BE2C (cell line): ENCODE data around the gene TMEM59L.
A peak's percentile ranks its signal among the peaks of the same experiment; 100 is the strongest.
"Not testable (repeated sequence)": the region's sequence is repeated elsewhere in the genome, so short reads cannot be mapped to it uniquely, and the experiment has no call there.

ENCODE experiments used
- DNase-seq: peaks from one replicate; pipeline ENCODE4 v3.0.0-alpha.2; 2020
- H3K27me3 ChIP-seq: fragments of 250-450 bp; sonication (Bioruptor Pico); 2 replicates; pipeline ENCODE4 v1.5.1; 2020; ENCODE audit warnings: mild to moderate bottlenecking
- H3K36me3 ChIP-seq: fragments of 250-450 bp; sonication (Bioruptor Pico); 2 replicates; pipeline ENCODE4 v1.5.1; 2020; ENCODE audit warnings: mild to moderate bottlenecking
- H3K4me1 ChIP-seq: fragments of 250-450 bp; sonication (Bioruptor Pico); 2 replicates; pipeline ENCODE4 v1.5.1; 2020
- H3K4me3 ChIP-seq: 2 replicates; pipeline ENCODE4 v1.5.1; 2011; ENCODE audit warnings: low read depth, low read length
- H3K9me3 ChIP-seq: fragments of 250-450 bp; sonication (Bioruptor Pico); 2 replicates; pipeline ENCODE4 v1.5.1; 2020
- TF ChIP-seq, protein P1 (sequence below): IDR thresholded peaks from 2 replicates; pipeline ENCODE4 v1.5.1; 2012; ENCODE audit warnings: mild to moderate bottlenecking, low read depth, low read length

TMEM59L gene

DNA sequence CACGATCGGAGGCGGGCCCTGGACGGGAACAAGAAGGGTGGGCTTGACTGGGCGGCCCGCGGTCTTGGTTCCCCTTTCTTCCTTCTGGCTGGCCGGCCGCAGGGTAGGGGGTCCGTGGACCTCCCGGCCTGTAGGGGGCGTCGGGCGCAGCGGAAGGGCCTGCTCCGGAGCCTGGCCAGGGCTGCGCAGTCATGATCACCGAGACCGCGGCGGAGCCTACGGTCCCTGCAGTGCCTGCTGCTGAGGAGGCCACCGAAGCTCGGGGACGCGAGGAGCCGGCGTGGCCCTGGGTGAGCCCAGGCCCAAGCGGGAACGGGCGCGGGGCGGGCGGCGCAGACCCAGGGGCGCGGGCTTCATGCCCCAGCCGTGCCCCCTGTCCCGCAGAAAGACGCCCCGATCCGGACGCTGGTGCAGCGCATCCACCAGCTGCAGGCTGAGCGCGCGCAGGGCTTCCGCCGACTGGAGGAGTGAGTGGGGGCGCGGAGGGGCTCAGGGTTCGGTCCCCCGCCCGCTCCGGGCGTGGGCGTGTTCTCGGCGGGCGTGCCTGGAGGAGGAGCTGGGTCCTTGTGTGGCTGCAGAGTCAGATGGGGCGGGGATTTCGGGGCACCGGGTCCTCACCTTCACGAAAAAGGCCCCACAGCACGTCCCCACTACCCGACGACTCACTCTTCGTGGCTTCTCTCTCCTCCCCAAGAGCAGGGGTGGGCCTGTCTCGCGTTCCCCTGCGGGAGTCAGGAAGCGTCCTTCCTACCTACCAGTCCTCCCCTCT is 23.9 kb upstream of the TMEM59L start, which contains the start of gene REX1BD:
Gene REX1BD, plus strand, starts transcription at position 188 of the 769 bp plus-strand sequence. Its CDS starts 4 bp downstream, at position 192.
- H3K27me3 ChIP-seq = no peaks in the 10 kb centered on the region
- peak; percentile 92 for DNase-seq
- peak within 1 kb of the TSS; percentile 86 for H3K4me3 ChIP-seq
- TF ChIP-seq, protein P1, sequence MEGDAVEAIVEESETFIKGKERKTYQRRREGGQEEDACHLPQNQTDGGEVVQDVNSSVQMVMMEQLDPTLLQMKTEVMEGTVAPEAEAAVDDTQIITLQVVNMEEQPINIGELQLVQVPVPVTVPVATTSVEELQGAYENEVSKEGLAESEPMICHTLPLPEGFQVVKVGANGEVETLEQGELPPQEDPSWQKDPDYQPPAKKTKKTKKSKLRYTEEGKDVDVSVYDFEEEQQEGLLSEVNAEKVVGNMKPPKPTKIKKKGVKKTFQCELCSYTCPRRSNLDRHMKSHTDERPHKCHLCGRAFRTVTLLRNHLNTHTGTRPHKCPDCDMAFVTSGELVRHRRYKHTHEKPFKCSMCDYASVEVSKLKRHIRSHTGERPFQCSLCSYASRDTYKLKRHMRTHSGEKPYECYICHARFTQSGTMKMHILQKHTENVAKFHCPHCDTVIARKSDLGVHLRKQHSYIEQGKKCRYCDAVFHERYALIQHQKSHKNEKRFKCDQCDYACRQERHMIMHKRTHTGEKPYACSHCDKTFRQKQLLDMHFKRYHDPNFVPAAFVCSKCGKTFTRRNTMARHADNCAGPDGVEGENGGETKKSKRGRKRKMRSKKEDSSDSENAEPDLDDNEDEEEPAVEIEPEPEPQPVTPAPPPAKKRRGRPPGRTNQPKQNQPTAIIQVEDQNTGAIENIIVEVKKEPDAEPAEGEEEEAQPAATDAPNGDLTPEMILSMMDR = peak; percentile 85
- no peaks in the 10 kb centered on the region for H3K9me3 ChIP-seq
- H3K36me3 ChIP-seq = no peaks in the 10 kb centered on the region
- peaks cover 4% of the 10 kb centered on the region for H3K4me1 ChIP-seq

DNA sequence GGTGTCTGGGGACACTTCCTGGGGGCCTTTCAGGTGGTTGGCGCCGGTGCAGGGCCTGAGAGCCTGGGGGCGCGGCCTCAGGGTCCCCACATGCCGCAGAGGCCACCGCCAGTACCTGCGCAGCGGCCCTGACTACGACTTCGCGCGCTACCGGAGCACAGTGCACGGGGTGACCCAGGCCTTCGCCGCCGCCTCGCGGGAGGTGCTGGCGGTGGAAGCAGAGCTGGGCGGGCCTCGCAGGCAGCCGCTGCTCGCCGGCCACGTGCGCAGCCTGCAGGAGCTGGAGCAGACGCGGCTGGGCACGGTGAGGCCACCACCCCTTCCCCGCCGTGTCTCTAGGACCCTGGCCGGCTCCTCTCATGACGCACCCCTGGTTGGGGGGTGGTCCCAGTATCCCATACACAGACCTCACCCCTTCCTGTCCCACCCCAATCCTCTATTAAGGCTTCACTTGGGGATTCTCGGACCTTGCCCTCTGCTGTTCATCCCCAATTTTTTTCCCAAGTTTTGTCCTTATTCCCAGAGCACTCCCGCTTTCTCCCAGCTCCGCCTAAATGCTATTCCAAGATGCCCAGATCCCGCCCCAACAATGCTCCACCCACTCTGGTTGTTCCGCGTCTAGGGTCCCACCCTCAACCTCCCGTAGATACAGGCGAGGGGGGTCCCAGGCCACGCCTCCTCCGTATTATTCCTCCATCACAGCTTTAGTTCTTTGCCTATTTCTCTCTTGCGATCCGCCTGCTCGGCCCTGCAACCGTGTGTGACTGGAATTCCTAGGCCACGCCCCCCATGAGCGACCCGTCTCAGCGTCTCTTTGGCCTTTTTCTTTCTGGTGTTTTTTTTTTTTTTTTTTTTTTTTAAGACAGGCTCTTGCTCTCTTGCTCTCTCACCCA is 23.0 kb upstream of the TMEM59L start:
- H3K4me1 ChIP-seq = peaks cover 4% of the 10 kb centered on the region
- TF ChIP-seq, protein P1 = peak; percentile 9; the same call in 1 of the 2 replicates
- peak; percentile 93 for DNase-seq

DNA sequence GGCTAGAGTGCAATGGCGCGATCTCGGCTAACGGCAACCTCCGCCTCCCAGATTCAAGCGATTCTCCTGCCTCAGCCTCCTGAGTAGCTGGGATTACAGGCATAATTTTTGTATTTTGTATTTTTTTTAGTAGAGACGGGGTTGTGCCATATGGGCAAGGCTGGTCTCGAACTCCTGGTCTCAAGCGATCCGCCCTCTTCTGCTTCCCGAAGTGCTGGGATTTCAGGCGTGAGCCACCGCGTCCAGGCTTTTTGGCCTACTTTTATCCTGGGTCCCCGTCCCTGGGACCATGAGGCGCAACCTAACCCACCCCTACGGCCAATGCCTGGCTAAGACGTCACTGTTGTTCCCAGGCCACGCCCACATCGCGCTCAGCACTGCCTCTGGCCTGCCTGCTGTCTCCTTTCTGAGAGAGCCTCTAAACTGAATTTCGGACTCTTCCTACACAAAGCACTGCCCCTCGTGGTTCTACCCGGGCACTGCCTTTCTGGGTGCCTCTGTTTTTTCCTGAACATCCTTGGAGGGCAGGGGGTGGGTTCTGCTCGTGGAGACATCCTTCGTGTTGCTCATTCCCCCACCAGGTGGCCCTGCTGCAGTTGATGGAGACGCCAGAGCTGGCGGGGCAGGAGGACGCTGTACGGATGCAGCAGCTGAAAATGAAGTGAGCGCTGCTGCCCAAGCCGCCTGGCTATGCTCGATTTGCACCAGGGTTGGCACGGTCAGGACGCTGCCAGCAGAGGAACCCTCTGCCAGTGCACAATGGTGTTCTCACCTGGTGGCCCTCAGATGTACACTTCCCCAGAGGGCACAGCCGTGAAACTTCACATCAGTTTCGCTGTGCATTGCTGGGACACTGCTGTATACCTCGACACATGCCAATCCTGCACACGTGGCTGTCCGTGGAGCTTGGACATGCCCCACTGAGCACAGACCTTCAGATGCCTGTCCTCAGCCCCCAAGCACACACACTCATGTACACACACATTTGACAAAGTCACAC is 22.1 kb upstream of the TMEM59L start:
- no peaks in the 10 kb centered on the region for H3K9me3 ChIP-seq
- no peaks in the 10 kb centered on the region for H3K27me3 ChIP-seq
- H3K36me3 ChIP-seq = no peaks in the 10 kb centered on the region
- DNase-seq = peak; percentile 98
- peaks cover 8% of the 10 kb centered on the region for H3K4me1 ChIP-seq
- peak overlapping the region; percentile 86 for H3K4me3 ChIP-seq
- TF ChIP-seq, protein P1 = peak; percentile 85

More for the DNA sequence above, 23.0 kb upstream of the TMEM59L start:
- no peaks in the 10 kb centered on the region for H3K27me3 ChIP-seq
- H3K36me3 ChIP-seq = no peaks in the 10 kb centered on the region
- peak overlapping the region; percentile 86 for H3K4me3 ChIP-seq
- no peaks in the 10 kb centered on the region for H3K9me3 ChIP-seq

DNA sequence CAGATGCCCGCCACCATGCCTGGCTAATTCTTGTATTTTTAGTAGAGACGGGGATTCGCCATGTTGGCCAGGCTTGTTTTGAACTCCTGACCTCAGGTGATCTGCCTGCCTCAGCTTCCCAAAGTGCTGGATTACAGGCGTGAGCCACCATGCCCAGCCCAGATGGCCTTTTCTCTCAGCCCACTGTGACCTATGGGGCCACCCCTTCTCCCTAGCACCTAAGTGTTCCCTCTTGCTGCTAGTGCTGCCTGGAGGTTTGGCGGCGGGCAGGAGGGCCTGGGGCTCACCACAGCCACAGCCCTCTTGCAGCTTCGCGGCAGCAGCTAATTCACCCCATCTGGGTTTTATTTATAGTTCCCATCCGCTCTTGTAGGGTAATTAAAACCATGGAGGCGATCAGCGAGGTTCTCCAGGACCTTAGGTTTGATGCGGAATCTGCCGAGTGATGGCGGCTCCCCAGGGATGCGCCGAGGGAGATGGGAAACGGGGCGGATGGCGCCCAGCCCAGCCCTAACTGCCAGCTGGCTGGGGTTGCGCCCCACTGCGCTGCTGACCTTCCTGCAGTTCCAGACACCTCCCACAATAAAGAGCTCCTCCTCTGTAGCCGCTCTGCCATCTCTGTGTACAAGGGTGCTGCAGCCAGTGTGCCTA is 20.8 kb upstream of the TMEM59L start:
- peak overlapping the region; percentile 19 for H3K4me3 ChIP-seq
- peaks cover 12% of the 10 kb centered on the region for H3K4me1 ChIP-seq
- TF ChIP-seq, protein P1 = no peak
- peak; percentile 83 for DNase-seq
- no peaks in the 10 kb centered on the region for H3K27me3 ChIP-seq
- H3K36me3 ChIP-seq = no peaks in the 10 kb centered on the region
- H3K9me3 ChIP-seq = no peaks in the 10 kb centered on the region

DNA sequence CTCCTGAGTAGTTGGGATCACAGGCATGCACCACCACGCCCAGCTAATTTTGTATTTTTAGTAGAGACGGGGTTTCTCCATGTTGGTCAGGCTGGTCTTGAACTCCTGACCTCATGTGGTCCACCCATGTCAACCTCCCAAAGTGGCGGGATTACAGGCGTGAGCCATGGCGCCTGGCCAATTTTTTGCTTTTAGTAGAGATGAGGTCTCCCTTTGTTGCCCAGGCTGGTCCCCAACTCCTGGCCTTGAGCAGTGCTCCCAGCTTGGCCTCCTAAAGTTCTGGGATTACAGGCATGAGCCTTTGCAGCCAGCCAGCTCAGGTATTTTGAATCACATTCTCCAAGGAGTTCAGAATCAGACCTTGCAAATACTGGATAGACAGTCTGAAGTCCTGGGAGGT is 19.9 kb upstream of the TMEM59L start:
- not testable (repeated sequence) for H3K4me3 ChIP-seq, DNase-seq, H3K27me3 ChIP-seq, H3K36me3 ChIP-seq, H3K9me3 ChIP-seq
- peaks cover 18% of the 10 kb centered on the region for H3K4me1 ChIP-seq
